HG02623 (cell line): ENCODE measurements around the gene GLP1R.

ENCODE experiments used
- ATAC-seq: cut with Tn5 transposase; IDR thresholded peaks from one replicate; pipeline ENCODE4 v1.9.1; 2021; ENCODE audit warnings: moderate library complexity; ENCODE audit not compliant: unreplicated experiment

Gene GLP1R

DNA sequence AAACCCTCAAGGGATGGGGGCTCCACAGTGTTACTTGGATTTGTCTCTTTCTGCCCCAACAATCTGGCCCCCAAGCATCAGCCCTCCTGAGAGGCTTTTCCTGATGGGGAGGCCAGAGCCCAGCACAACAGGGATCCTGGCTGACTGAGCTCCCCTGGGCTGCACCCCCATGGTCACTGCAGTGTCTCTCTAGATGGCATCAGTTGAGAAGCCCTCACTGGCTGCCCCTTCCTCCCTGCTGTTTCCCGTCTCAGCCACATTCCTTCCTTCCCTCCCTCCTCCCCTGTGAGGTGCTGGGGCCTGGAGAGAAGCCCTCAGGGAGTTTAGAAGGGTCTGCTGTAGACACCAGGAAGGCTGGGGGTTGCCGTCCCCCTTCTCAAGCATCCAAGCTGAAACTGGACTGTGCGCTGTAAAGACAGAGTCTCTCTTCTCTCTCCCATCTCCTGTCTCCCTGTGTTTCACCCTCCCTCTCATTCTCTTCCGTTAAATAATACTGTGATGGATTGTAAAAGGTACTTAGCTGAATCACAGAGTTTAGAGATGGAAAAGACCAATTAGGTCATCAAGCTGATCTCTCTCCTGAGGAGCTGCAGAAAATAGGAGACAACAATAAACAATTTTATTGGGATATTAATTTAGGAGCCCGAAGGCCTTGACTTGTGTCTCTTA lies 36.7 kb downstream of the GLP1R start:
- no peak for ATAC-seq

DNA sequence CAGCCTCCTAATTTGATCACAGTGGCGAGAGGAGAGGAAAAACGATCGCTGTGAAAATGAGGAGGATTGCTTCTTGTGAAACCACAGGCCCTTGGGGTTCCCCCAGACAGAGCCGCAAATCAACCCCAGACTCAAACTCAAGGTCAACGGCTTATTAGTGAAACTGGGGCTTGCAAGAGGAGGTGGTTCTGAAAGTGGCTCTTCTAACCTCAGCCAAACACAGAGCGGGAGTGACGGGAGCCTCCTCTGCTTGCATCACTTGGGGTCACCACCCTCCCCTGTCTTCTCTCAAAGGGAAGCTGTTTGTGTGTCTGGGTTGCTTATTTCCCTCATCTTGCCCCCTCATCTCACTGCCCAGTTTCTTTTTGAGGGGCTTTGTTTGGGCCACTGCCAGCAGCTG lies 37.7 kb downstream of the GLP1R start:
- peak; percentile 75 for ATAC-seq

DNA sequence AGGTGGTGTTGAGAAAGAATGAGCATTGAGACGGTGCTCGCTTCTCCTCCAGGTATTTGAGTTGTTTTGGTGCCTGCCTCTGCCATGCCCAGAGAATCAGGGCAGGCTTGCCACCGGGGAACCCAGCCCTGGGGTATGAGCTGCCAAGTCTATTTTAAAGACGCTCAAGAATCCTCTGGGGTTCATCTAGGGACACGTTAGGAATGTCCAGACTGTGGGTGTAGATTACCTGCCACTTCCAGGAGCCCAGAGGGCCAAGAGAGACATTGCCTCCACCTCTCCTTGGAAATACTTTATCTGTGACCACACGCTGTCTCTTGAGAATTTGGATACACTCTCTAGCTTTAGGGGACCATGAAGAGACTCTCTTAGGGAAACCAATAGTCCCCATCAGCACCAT lies 38.1 kb downstream of the GLP1R start:
- ATAC-seq, result no peak

DNA sequence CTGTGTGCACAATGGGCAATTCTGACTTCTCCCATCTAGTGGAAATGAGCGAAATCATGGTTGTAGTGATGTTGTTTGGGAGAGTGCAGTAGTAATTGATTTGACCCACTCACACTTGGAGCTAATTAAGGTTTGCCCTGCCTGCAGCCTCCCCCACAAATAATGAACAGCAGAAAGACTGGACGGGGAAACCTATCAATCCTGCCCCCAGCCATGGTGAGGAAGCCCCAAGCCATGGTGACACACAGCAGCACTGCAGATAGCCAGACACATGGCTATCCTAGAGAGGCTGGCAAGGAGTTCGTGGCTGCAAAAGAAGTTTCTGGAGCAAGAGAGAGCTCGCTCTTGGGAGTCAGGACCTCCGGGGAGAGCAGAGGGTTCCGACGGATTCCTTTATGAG lies 38.6 kb downstream of the GLP1R start:
- no peak for ATAC-seq

DNA sequence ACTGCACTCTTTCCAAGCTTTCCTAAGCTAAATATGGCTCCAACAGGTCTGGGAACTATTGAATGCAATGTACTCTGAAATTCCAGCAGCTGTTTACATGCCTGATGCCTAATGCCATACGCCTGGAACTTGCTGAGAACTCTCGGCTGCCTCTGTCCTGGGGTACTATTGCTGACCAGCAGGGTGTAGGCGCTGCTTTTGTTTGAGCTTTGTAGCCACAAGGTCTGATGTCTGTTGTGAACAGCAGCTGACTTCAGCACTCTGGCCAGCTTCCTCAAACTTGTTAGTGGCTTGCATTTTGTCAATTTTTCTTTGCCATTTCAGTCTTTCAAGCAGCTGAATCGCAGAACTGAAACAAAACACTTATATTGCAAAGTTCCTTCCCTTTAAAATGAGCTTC lies 39.8 kb downstream of the GLP1R start:
- no peak for ATAC-seq

DNA sequence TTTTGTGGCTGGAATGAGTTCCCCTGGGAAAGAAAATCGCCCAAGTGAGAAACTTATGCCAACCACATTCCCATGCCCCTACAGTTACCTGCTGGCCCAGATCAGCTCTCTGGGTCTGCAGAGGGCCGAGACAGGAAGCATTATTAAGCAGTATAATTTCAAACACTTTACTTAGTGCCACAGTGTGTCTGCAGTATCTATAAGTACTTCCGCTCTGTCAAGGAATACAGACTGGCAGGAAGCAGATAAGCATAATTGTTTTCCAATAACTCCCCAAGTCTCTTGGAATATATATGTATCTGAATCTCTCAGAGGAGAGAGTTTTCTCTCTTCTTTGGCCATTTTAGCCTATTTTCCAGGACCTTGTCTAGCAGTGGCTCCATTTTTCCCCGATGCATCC lies 41.5 kb downstream of the GLP1R start:
- ATAC-seq, result no peak

DNA sequence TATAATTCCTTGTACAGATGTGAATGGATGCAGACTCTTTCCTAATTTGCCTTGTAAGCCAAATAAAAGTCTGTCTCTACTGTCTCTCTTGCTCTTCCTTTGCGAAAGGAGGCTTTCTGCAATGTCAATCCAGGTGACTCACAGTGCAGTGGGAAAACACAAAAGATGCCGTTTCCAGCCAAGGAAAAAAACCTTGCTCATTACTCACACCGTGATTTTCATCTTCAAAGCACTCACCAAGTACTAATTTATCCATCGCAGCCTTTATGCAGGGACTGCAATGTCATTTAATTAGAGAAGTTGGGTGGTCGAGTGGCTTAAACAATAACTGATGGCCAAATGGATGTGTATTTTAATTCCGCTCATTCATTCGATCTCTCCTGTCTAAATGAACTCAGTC lies 42.6 kb downstream of the GLP1R start:
- no peak for ATAC-seq

DNA sequence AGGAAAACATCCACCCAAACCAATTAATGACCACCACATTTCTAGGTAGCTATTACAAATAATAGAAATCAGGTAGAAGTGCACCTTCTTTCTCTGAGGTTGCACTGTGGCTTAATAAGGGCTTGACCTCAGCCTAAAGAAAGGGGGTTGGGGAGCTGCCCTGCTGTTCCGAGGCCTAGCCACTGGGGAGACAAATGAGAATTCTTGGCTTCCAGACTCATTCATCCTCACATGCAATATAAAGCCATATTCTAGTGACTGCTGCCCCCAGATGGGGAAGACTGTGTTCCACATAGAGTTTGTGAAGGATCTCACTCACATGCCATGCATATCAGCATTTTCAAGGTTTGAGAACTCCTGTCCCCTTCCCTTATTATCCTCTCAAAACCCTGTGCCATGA lies 43.5 kb downstream of the GLP1R start:
- no peak for ATAC-seq

DNA sequence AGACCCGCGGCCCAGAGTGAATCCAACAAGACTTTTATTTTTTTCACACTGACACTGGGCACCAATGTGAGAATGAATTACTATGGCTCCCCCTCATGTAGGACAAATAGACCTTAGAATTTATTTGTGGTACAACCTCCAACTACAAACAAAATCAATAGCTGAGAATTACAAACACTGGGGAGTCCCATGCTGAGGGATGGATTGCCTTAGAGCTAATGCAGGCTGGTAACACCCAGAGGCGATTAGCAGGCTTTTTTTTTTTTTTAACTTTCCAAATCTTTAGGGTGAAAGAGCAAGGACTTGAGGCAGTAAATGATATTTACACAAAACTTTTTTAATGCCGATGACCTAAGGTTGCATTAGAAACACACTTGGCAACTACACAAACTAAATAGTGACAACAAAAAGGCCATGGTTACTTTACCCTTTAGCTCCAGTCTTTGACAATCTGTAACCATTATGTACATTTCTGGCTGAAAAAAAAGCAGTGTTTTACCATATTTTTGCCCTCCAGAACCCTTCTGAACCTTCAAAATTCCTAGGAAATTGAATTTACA lies 44.6 kb downstream of the GLP1R start:
- no peak for ATAC-seq

DNA sequence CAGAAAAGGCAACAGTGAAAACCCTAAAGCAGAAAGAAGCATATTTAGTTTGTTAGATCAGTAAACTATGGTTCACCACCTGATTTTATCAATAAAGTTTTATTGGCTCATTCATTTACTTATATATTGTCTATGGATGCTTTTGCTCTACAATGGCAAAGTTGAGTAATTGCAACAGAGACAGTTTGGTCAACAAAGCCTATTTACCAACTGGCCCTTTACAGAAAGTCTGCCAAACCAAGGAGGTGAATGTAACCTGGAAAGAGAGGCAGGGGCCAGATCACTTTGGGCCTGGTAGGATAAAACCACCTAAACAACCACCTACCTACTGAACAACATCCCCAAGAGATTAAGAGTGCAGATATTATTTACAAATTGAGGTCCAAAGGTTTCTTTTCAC lies 47.0 kb downstream of the GLP1R start:
- ATAC-seq, result no peak

DNA sequence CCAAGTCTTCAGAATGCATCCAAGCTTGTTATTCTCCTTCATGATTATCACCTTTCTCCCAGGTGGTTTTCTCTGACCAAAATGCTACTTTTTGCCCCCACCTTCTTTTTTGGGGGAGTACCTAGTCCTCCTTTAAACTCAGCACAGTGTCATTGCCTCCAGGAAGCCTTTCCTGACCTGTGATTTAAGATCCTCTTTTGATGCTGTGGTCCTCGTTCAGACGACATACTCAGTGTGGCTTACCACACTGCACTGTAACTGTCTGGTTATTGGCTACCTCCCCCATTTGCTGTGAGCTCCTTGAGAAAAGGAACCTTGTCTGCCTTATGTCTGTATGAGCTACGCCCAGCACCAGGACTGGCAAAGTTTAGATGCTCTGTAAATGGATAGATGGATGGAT lies 51.8 kb downstream of the GLP1R start:
- no peak for ATAC-seq

DNA sequence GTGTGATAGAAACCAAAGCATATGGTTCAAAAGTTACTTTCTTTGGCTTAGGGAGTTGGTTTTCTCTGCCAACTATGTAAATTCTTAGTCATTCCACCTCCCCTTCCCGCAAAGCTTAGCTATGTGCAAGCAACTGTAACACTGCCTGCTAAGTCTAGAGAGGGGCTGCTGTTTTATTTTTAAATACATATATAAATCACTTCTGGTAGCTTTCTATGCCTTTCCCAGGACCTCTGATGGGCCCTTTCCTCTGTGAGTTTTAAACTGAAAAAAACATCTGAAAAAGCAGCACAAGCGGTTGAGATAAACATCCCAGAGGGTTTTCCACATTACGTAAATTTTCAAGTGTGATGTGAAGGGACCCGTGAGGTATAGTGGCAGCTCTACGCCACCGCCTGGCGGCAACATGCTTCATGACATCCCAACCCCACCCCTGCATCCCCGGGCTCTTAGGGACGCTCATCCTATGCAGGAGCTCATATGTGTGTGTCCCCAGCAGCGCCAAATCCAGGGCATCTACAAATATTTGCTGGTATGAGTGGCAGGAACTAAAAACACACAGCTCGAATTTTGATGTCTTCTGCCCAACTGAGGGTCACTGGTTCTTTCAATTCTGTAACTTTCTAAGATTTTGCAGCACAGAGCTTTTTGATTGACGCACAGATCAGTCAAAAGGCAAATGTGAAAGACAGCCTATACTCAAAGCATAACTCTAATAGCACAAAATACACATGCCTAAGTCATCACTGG lies 53.7 kb downstream of the GLP1R start:
- ATAC-seq, result peak; percentile 30

DNA sequence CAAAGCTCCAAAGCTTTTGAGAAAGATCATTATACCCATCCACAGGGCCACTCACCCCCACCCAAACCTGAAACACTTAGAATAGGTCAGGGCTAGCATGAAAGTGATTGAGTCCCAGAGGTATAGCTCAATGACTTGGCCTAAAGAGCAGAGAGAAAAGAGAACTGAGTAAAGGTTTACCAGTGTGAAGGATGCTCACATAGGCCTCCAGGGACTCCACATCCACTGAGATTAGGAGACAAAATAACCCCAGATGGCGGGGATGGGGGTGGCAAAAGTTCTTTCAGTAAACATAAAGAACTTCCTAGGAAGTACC lies 54.2 kb downstream of the GLP1R start:
- peak; percentile 37 for ATAC-seq

DNA sequence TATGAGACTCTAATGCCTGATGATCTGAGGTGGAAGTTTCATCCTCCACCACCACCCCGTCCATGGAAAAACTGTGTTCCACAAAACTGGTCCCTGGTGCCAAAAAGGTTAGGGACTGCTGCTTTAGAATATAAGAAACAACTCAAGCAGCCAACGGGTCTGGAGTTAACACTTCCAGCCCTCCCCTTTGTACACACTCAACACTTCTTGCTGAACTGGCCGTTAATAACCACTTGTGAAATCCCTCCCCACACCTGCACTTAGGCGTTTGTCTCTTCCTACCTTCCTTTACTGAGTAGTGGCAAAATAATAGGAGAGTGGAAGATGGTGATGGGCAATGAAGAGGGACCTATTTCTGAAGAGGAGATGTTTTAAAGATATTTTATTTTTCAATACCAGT lies 55.9 kb downstream of the GLP1R start:
- ATAC-seq, result no peak

DNA sequence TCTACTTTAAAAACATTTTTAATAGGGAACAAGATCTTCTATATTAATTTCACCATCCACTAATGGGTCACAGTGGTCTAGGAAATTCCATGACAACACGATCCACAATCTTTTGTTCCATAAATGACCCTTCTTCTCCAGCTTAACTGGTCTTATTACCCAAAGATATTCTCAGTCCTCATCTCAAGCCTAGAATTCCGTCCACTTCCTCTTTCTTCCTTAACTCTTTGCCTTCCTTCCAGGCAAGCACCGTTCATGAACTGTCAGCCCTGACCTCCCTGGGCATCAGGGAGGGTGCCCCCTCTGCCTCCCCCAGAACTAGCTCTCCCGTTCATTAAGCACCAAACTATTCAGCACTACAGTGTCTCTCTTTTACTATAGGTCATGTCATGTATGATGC lies 58.5 kb downstream of the GLP1R start:
- no peak for ATAC-seq

DNA sequence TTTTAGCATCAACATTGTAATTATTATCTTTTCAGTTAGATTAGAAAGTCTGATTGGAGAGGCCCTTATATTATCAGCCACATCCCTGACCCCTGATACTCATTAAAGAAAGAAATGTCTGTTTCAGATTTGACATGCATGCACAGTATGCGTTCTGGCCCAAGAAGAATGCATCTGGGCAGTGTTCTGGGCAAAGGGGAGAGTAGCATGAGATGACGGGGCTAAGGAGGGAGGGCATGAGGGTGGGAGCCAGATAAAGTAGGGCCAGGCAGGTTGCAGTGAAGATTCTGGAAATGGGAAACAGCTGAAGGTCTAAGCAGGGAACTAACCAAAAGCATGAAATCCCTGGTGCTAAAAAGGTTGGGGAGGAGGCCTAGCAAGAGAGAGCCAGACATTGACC lies 59.1 kb downstream of the GLP1R start:
- no peak for ATAC-seq

DNA sequence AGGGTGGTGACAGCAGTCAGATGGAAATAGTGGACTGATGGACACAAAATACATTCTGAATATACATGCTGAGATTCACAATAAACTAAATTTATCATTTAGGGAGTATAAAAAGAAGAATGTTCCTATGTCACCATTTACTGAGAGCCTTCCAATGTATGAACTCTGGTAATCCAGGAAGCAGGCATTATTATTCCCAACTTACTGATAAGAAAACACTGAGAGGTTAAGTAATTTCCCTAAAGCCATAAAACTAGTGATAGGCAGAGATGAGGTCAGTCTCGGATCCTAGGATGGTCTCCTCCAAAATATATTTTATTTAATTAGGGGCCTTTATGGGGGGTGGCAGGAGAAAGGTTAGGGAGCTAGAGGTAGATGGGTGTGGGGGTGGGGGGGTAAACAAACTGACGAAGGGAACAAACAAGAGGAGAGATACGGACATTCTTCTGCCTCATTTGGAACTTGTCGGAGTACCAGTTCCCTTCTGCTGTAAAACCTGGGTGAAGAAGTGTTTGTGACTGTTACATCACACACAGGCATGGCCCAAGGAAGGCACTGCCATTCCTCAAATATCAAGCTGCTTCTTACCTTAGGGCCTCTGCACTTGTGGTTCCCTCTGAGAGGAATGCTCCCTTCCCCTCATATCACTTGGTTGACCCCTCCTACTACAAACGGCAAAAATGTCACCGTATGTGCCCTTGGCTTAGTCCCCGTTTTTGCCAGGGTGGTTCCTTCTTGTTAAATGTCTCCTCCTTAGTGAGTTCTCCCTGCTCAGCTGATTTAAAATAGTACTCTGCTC lies 59.7 kb downstream of the GLP1R start:
- ATAC-seq, result no peak

DNA sequence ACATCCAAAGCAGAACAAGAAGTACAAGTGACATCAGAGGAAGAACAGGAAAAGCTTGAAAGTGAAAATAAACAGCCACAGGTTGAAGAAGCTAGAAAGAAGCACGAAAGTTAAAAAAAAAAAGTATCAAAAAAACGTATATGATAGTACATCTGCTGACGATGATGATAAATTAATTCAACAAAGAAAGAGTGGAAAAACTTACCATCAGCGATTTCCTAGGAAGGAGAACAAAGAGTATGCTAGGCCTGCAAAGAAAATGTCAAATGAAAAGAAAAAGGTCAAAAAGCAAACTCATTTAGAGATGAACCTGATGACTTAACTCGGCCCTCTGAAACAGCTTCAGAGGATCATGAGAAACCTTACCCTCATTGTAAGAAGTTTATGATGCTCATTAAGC lies 62.7 kb downstream of the GLP1R start:
- ATAC-seq, result no peak

DNA sequence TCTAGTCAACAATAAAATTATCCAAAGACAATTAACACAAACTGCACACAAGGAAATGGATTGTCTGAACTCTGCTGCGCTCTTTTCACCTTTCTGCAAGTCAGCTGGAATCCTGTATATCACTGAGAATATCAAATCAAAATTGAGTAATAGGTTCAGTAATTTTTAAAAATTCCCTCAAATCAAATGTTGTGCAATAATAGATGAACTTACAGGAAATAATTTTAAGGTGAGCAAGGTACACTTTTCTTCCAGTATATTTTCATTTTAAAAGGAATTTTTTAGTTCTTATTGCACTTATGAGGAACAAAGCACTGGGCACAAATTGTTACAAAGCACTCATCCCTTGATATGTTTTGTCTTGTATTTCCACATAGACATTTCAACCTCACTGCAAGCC lies 65.2 kb downstream of the GLP1R start:
- no peak for ATAC-seq

DNA sequence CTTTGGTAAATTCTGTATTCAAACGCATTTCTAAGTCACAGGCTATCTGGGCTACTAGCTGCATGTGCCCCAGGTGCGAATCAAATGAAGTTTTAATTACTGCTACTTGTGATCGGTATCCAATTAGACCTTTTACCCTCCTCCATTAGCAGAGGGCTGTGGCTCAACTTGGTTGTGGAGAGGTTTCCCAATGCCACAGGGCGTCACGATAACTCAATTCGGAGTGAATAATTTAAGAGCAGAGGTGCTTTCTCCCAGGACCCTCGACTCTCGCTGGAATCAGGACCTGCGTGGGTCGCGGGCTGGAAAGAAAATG lies 65.8 kb downstream of the GLP1R start:
- ATAC-seq, result peak; percentile 4

DNA sequence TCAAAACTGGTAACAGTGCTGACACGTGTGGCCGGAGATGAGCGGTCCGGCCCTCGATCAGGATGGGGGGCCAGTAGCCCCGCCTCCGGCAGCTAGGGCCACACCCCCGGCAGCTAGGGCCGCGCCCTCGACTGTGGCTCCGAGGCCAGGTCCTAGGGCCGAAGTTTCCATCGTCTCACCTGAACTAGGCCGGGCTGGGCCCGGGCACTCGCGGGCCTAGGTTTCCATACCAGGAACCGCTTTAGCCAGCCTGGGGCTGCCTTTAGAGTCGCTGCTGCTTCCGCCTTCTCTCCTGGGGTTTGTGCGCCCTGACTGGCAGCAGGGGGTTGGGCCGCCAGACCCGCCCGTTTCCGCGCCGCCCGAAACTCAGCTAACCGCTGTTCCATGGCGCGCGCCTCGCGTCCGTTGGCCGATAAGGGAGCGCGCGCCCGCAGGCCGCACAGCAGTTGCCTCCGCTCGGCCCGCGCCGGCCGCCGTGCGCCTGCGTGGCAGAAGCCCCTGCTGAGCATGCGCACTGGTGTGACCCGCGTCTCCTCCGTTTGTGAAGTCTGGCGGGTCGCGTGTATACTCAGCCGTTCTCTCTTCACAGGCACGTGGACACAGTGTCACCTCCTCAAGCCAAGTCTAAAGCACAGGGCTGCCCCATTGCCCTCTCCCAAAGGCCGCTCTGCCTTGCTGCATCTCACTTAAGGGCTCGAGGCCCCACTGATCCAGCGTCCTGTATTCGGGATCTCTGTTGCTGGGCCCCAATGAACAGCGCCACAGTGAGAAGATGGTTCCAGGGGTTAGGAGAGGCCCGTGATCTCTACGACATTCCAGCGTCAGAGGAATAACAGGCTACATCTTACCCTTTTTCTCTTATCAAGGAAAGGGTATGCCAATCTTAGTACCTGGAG lies 66.4 kb downstream of the GLP1R start, which contains the start of gene SAYSD1:
TSS of gene SAYSD1 (minus strand) at position 483 of the 896 bp plus-strand sequence. CDS start at position 386, 97 bp downstream.
- peak; percentile 91 for ATAC-seq
